IMR-90 (cell line): ENCODE data around the gene C15orf40.

ENCODE experiments used
- BHLHE40 ChIP-seq: fragments of 150-350 bp; IDR thresholded peaks from 2 replicates; pipeline ENCODE4 v1.6.1; 2016; ENCODE audit warnings: mild to moderate bottlenecking, low read depth, low read length
- CEBPB ChIP-seq: IDR thresholded peaks from 2 replicates; pipeline ENCODE4 v1.6.1; 2012; ENCODE audit warnings: low read depth, low read length, improper control_type of control experiment
- CHD1 ChIP-seq: IDR thresholded peaks from 2 replicates; pipeline ENCODE4 v1.6.1; 2012; ENCODE audit warnings: low read depth, low read length, improper control_type of control experiment
- CTCF ChIP-seq: conservative IDR thresholded peaks from 2 replicates; pipeline ENCODE4 v1.5.1; 2012; ENCODE audit warnings: mild to moderate bottlenecking, low read depth, low read length, improper control_type of control experiment
- MAFK ChIP-seq: IDR thresholded peaks from 2 replicates; pipeline ENCODE4 v1.6.1; 2012; ENCODE audit warnings: low read depth, low read length, improper control_type of control experiment
- MAZ ChIP-seq: IDR thresholded peaks from 2 replicates; pipeline ENCODE4 v1.6.1; 2012; ENCODE audit warnings: low read depth, mild to moderate bottlenecking, low read length, improper control_type of control experiment, moderate library complexity, borderline replicate concordance
- POLR2A ChIP-seq: IDR thresholded peaks from 2 replicates; pipeline ENCODE4 v1.6.1; 2012; ENCODE audit warnings: mild to moderate bottlenecking, low read depth, low read length
- RAD21 ChIP-seq: IDR thresholded peaks from 2 replicates; pipeline ENCODE4 v1.6.1; 2012; ENCODE audit warnings: low read length, improper control_type of control experiment
- RCOR1 ChIP-seq: IDR thresholded peaks from 2 replicates; pipeline ENCODE4 v1.6.1; 2012; ENCODE audit warnings: mild to moderate bottlenecking, low read length, improper control_type of control experiment; ENCODE audit not compliant: insufficient replicate concordance
- SMC3 ChIP-seq: fragments of 150-350 bp; IDR thresholded peaks from 2 replicates; pipeline ENCODE4 v1.6.1; 2016; ENCODE audit warnings: low read depth, mild to moderate bottlenecking, antibody characterized with exemption, low read length, moderate library complexity
- USF2 ChIP-seq: fragments of 150-350 bp; IDR thresholded peaks from 2 replicates; pipeline ENCODE4 v1.6.1; 2017; ENCODE audit warnings: mild to moderate bottlenecking, antibody characterized with exemption, low read length, low read depth
- TF ChIP-seq, protein P1 (sequence below): fragments of 150-350 bp; IDR thresholded peaks from 2 replicates; pipeline ENCODE4 v1.6.1; 2016; ENCODE audit warnings: low read depth, mild to moderate bottlenecking, low read length, moderate library complexity, borderline replicate concordance

DNA sequence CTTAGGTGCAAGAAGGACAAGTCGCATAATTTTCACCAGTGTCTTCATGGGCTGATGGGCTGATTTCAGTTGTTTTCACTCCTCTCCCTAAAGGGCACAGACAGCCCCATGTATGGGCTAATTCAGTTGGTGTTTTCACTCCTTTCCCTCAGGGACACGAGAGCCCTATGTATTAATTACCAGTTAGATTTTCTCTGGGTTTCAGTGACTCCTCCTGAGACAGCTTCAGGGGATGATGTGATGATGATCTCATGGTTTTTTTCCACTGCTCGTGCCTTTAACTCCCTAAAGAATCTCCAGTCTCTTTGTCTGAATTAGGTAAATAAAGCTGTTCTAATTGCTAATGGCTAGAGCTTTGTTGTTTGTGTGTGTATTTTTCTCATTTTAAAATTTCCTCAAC, 15.5 kb downstream of the C15orf40 start:
- TF ChIP-seq RCOR1: no peak
- no peak for TF ChIP-seq MAZ
- no peak for TF ChIP-seq CTCF
- TF ChIP-seq POLR2A: no peak
- no peak for TF ChIP-seq SMC3
- no peak for TF ChIP-seq RAD21
- no peak for TF ChIP-seq CEBPB
- TF ChIP-seq MAFK: no peak
- TF ChIP-seq USF2: no peak
- no peak for TF ChIP-seq BHLHE40
- TF ChIP-seq, protein P1, sequence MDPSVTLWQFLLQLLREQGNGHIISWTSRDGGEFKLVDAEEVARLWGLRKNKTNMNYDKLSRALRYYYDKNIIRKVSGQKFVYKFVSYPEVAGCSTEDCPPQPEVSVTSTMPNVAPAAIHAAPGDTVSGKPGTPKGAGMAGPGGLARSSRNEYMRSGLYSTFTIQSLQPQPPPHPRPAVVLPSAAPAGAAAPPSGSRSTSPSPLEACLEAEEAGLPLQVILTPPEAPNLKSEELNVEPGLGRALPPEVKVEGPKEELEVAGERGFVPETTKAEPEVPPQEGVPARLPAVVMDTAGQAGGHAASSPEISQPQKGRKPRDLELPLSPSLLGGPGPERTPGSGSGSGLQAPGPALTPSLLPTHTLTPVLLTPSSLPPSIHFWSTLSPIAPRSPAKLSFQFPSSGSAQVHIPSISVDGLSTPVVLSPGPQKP: no peak
- no peak for TF ChIP-seq CHD1
